Measurements from ENCODE around the gene GORASP1. TPM values are rescaled to one million over a fixed set of nuclear protein-coding genes. Genes with fewer than 3 reads are reported as not detected.

The GORASP1 gene
- total and polyA plus RNA-seq, 11 donors, result 19.9 to 52.5 (median 42.3) TPM

DNA sequence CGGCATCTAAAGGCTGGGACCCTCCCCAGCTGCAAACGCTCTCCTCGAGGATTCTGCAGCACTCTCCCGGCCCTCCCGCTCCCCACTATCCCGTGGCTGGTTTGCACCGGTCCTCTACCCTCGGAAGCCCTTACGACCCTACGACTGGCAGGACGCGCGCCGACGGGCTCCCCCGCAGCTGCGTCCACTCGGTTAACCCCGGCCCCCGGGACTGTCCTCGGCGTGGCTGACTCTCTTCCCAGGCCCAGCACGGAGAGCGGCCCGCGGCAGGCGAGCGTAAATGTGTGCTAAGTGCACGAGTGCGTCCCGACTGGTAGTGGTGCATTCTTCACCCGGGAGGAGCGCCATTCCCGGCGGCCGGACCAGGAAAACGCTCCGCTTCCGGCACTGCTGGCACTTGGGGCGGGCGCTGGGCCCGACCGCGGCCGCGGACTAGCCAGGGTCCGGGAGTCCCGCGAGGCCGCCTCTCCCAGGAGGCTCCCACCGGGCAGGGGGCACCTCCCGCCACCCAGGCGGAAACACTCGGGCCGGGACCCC, 508 bp downstream of the GORASP1 start:
- Histone ChIP-seq H3K27me3 (no peaks in the 10 kb centered on the region), H3K4me1 (peaks cover 6 to 53% (median 40%) of the 10 kb centered on the region in 12 donors), H3K27ac (peak overlapping the region; percentile 92 to 99 (median 96)), H3K4me3 (peak overlapping the region; percentile 64 to 99 (median 94)), H3K36me3 (peaks cover 0 to 5% (median 2%) of the 10 kb centered on the region in 9 donors), H3K9me3 (no peaks in the 10 kb centered on the region)
- DNase-seq, result peak; percentile 64 to 85 (median 73)
- TF ChIP-seq POLR2A (IDR thresholded peaks at IDR 0.05), result no peak
- TF ChIP-seq, protein P1, sequence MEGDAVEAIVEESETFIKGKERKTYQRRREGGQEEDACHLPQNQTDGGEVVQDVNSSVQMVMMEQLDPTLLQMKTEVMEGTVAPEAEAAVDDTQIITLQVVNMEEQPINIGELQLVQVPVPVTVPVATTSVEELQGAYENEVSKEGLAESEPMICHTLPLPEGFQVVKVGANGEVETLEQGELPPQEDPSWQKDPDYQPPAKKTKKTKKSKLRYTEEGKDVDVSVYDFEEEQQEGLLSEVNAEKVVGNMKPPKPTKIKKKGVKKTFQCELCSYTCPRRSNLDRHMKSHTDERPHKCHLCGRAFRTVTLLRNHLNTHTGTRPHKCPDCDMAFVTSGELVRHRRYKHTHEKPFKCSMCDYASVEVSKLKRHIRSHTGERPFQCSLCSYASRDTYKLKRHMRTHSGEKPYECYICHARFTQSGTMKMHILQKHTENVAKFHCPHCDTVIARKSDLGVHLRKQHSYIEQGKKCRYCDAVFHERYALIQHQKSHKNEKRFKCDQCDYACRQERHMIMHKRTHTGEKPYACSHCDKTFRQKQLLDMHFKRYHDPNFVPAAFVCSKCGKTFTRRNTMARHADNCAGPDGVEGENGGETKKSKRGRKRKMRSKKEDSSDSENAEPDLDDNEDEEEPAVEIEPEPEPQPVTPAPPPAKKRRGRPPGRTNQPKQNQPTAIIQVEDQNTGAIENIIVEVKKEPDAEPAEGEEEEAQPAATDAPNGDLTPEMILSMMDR (IDR thresholded peaks at IDR 0.05), result peak in 2 of 12 donors; percentile 12 to 18
- ATAC-seq, result peak; percentile 11 to 73 (median 62)
- 0 to 1% (median 1%) methylated on average over 19 to 55 of the region's 55 CpGs for WGBS, 4 donors
- intact Hi-C loops (cut with DNase I), result loop anchor here in 6 of 10 donors (2.0 to 10.0 kb wide), 7 partner anchors 40 to 278 kb away; partner anchors contain the start of genes SLC25A38 (in 2 of the 6), SCN11A (in 1 of the 6) and WDR48 (in 1 of the 6)

DNA sequence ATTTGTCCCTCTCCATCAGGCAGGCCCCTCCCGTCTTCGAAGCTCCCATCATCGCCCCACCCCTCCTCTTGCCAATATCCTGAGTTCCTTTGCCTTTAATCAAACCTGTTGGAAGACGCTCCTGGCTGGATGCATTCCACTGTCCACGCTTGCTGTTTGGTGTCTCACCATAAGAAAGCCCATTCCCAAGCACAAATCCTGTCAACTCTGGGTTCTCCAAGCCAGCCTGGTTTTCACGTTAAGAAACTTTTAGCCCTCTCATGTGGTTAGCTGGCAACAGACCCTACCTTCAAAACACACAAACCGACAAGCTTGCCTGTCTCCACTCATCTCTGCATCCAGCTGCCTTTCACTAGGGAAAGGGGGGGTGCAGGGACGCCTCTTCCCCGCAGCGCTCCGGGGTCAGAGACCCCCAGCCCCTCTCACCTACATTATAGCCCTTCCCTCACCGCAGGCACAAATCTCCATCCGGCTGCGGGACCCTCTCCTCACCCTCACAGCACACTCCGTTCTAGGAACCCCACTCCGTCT, 1.1 kb downstream of the GORASP1 start:
- TF ChIP-seq, protein P1 (IDR thresholded peaks at IDR 0.05), result no peak
- TF ChIP-seq POLR2A (IDR thresholded peaks at IDR 0.05), result no peak

DNA sequence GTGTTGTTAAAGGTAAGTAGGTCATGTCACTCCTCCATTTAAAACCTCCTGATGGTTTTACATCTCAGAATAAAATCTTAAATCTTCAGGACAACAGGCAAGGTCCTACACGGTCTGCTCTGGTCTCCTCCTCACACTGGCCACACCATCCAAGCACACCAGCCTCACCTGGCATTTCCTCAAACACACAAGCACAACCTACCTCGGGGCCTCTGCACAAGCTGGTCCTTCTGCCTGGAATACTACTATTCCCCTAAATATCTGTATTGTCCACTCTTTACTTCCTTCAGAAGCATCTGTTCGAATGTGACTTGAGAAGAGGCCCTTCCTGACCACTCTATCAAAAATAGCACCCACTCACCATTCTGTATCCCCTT, 1.8 kb downstream of the GORASP1 start:
- intact Hi-C loops (cut with DNase I), result loop anchor here in 6 of 10 donors (2.0 to 10.0 kb wide), 7 partner anchors 42 to 279 kb away; partner anchors contain the start of genes SLC25A38 (in 2 of the 6), SCN11A (in 1 of the 6) and WDR48 (in 1 of the 6)
- no peak for ATAC-seq
- peak overlapping the region in 6 of 12 donors; percentile 80 to 99 (median 96) for H3K4me3 ChIP-seq

More for the DNA sequence above, 1.1 kb downstream of the GORASP1 start:
- Histone ChIP-seq H3K4me3 (peak overlapping the region; percentile 64 to 99 (median 94)), H3K9me3 (no peaks in the 10 kb centered on the region), H3K4me1 (peaks cover 6 to 55% (median 43%) of the 10 kb centered on the region in 12 donors), H3K36me3 (peaks cover 0 to 7% (median 2%) of the 10 kb centered on the region in 9 donors), H3K27ac (peak overlapping the region; percentile 92 to 99 (median 96)), H3K27me3 (no peaks in the 10 kb centered on the region)
- ATAC-seq (no peak), DNase-seq (no peak)
- 5 to 8% (median 7%) methylated on average over 16 of the region's 16 CpGs for WGBS, 4 donors
- intact Hi-C loops (cut with DNase I), result loop anchor here in 6 of 10 donors (2.0 to 10.0 kb wide), 7 partner anchors 41 to 278 kb away; partner anchors contain the start of genes SLC25A38 (in 2 of the 6), SCN11A (in 1 of the 6) and WDR48 (in 1 of the 6)

More for the DNA sequence above, 1.8 kb downstream of the GORASP1 start:
- peaks cover 0 to 11% (median 5%) of the 10 kb centered on the region in 9 donors for H3K36me3 ChIP-seq
- TF ChIP-seq, protein P1 (IDR thresholded peaks at IDR 0.05), result no peak
- TF ChIP-seq POLR2A (IDR thresholded peaks at IDR 0.05), result no peak
- no peaks in the 10 kb centered on the region for H3K27me3 ChIP-seq
- peak in 1 of 5 donors; percentile 2 for DNase-seq
- H3K27ac ChIP-seq, result peak overlapping the region in 3 of 12 donors; percentile 23 to 97 (median 93)
- peaks cover 6 to 60% (median 46%) of the 10 kb centered on the region in 12 donors for H3K4me1 ChIP-seq
- WGBS, 4 donors, result 69 to 80% (median 74%) methylated on average over 3 of the region's 3 CpGs
- H3K9me3 ChIP-seq, result no peaks in the 10 kb centered on the region
